DOHH2 (cell line): ENCODE measurements around the gene GLRA2.

ENCODE experiments used
- EZH2phosphoT487 ChIP-seq: fragments of 200-600 bp; sonication (generic); IDR thresholded peaks from 2 replicates; pipeline ENCODE4 v1.6.1; 2017; ENCODE audit warnings: borderline replicate concordance, mild to moderate bottlenecking, antibody characterized with exemption, low read length, moderate library complexity, mixed read lengths
- TF ChIP-seq, protein P1 (sequence below): fragments of 200-600 bp; sonication (generic); IDR thresholded peaks from one replicate; pipeline ENCODE4 v1.5.1; 2014; ENCODE audit warnings: antibody characterized with exemption, mild to moderate bottlenecking, low read depth, low read length; ENCODE audit not compliant: poor library complexity, severe bottlenecking

- no peak for TF ChIP-seq EZH2phosphoT487
- TF ChIP-seq, protein P1, sequence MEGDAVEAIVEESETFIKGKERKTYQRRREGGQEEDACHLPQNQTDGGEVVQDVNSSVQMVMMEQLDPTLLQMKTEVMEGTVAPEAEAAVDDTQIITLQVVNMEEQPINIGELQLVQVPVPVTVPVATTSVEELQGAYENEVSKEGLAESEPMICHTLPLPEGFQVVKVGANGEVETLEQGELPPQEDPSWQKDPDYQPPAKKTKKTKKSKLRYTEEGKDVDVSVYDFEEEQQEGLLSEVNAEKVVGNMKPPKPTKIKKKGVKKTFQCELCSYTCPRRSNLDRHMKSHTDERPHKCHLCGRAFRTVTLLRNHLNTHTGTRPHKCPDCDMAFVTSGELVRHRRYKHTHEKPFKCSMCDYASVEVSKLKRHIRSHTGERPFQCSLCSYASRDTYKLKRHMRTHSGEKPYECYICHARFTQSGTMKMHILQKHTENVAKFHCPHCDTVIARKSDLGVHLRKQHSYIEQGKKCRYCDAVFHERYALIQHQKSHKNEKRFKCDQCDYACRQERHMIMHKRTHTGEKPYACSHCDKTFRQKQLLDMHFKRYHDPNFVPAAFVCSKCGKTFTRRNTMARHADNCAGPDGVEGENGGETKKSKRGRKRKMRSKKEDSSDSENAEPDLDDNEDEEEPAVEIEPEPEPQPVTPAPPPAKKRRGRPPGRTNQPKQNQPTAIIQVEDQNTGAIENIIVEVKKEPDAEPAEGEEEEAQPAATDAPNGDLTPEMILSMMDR: no peak
Measured at GRCh38 chrX:14546190-14546589, 16.9 kb downstream of the GLRA2 start.
